Measurements from ENCODE around the gene IGFBP2. TPM values are rescaled to one million over a fixed set of nuclear protein-coding genes. Genes with fewer than 3 reads are reported as not detected.

The IGFBP2 gene
- polyA plus RNA-seq, 1 of the 3 experiments (the other 2 are of a cell fraction), result 695 TPM

DNA sequence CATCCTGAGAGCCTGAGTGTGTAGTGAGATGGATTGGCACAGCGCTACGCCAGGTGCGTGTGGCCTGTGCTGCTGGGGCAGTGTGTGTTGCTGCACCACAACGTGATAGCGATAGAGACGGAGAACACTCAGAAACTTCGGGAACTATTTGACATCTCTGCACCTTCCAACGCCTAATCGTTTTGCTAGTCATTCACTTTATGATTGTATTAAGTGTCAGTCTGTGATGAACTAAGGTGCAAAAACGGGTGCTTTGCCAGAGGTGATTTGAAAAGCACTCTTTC lies 26.0 kb upstream of the IGFBP2 start:
- POLR2A ChIA-PET, result no interaction called here
- Histone ChIP-seq H3K9me3 (no peaks in the 10 kb centered on the region), H3K9me2 (no peaks in the 10 kb centered on the region), H3K4me1 (ENCODE audit: control insufficient read depth in 1 of 2, insufficient read depth in 2 of 2, low read depth in 1 of 2, low read length in 1 of 2) (no peaks in the 10 kb centered on the region; a peak in 2 of 4 replicates), H3K27me3 (ENCODE audit: insufficient read depth) (no peaks in the 10 kb centered on the region), H3K9ac (no peak overlapping the region), H3K4me2 (no peak overlapping the region), H3K79me2 (ENCODE audit: insufficient read depth) (no peaks in the 10 kb centered on the region), H2AFZ (ENCODE audit: low read depth) (no peak overlapping the region), H3K27ac (ENCODE audit: low read depth in 2 of 2, low read length in 1 of 2) (no peak overlapping the region), H4K20me1 (ENCODE audit: insufficient read depth) (no peaks in the 10 kb centered on the region), H3K36me3 (replicated peaks in 1 of 2; ENCODE audit: control insufficient read depth in 1 of 2, insufficient read depth in 2 of 2, low read length in 1 of 2) (no peaks in the 10 kb centered on the region), H3K4me3 (ENCODE audit: low read depth in 2 of 2, low read length in 1 of 2) (no peak overlapping the region), H3F3A (replicated peaks; ENCODE audit: insufficient read depth) (no peaks in the 10 kb centered on the region)
- no peak for DNase-seq
- CTCF ChIA-PET, result interaction anchor here (1.0 to 1.6 kb wide), 2 partner anchors 10 to 14 kb away, joined by 3 to 4 read pairs; no protein-coding TSS in a partner anchor
- 84% methylated on average over 10 of the region's 10 CpGs for WGBS (ENCODE audit: low lambda C conversion rate)
- TF ChIP-seq POLR2AphosphoS5 (IDR thresholded peaks at IDR 0.05; ENCODE audit: low read depth, low read length), result no peak
- no peak for TF ChIP-seq EZH2phosphoT487 (IDR thresholded peaks at IDR 0.05; ENCODE audit: borderline replicate concordance, low read depth)
- TF ChIP-seq GATA2 (CRISPR knock-in tag; IDR thresholded peaks at IDR 0.05), result no peak
- TF ChIP-seq RFX5 (IDR thresholded peaks at IDR 0.05; ENCODE audit: low read length), result no peak
- TF ChIP-seq YY1 (IDR thresholded peaks at IDR 0.05; ENCODE audit: low read depth), result no peak
- no peak for TF ChIP-seq RCOR1 (IDR thresholded peaks at IDR 0.05; ENCODE audit: low read length)
- no peak for TF ChIP-seq FOXM1 (IDR thresholded peaks at IDR 0.05; ENCODE audit: low read depth)
- no peak for TF ChIP-seq SMC3 (IDR thresholded peaks at IDR 0.05; ENCODE audit: low read depth, low read length)
- no peak for TF ChIP-seq SIN3A (IDR thresholded peaks at IDR 0.05; ENCODE audit: borderline replicate concordance, low read depth, low read length)
- TF ChIP-seq, protein P1, sequence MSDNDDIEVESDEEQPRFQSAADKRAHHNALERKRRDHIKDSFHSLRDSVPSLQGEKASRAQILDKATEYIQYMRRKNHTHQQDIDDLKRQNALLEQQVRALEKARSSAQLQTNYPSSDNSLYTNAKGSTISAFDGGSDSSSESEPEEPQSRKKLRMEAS (IDR thresholded peaks at IDR 0.05; ENCODE audit: low read depth), result no peak
- no peak for TF ChIP-seq JUND (IDR thresholded peaks at IDR 0.05)
- TF ChIP-seq, protein P2, sequence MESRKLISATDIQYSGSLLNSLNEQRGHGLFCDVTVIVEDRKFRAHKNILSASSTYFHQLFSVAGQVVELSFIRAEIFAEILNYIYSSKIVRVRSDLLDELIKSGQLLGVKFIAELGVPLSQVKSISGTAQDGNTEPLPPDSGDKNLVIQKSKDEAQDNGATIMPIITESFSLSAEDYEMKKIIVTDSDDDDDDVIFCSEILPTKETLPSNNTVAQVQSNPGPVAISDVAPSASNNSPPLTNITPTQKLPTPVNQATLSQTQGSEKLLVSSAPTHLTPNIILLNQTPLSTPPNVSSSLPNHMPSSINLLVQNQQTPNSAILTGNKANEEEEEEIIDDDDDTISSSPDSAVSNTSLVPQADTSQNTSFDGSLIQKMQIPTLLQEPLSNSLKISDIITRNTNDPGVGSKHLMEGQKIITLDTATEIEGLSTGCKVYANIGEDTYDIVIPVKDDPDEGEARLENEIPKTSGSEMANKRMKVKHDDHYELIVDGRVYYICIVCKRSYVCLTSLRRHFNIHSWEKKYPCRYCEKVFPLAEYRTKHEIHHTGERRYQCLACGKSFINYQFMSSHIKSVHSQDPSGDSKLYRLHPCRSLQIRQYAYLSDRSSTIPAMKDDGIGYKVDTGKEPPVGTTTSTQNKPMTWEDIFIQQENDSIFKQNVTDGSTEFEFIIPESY (IDR thresholded peaks at IDR 0.05; ENCODE audit: borderline replicate concordance, low read depth), result no peak
- TF ChIP-seq TEAD4 (IDR thresholded peaks at IDR 0.05; ENCODE audit: borderline replicate concordance, insufficient read depth), result no peak
- TF ChIP-seq RAD21 (IDR thresholded peaks at IDR 0.05; ENCODE audit: low read length), result no peak
- TF ChIP-seq FOXJ3 (CRISPR knock-in tag; IDR thresholded peaks at IDR 0.05), result no peak
- TF ChIP-seq EP300 (IDR thresholded peaks at IDR 0.05; ENCODE audit: borderline replicate concordance in 1 of 2, low read depth in 1 of 2, low read length in 1 of 2), result no peak
- TF ChIP-seq GABPA (IDR thresholded peaks at IDR 0.05; ENCODE audit: low read depth), result no peak
- no peak for TF ChIP-seq TAF1 (IDR thresholded peaks at IDR 0.05; ENCODE audit: borderline replicate concordance, low read depth, low read length)
- TF ChIP-seq, protein P3, sequence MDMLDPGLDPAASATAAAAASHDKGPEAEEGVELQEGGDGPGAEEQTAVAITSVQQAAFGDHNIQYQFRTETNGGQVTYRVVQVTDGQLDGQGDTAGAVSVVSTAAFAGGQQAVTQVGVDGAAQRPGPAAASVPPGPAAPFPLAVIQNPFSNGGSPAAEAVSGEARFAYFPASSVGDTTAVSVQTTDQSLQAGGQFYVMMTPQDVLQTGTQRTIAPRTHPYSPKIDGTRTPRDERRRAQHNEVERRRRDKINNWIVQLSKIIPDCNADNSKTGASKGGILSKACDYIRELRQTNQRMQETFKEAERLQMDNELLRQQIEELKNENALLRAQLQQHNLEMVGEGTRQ (IDR thresholded peaks at IDR 0.05; ENCODE audit: borderline replicate concordance, low read depth, low read length), result no peak
- no peak for TF ChIP-seq NRF1 (IDR thresholded peaks at IDR 0.05; ENCODE audit: low read depth, low read length)
